D721Med (cell line): ENCODE data around the gene AKAP7.

Source experiments
- DNase-seq: peaks from one replicate; pipeline ENCODE4 v3.0.0; 2011; ENCODE audit warnings: low spot score; ENCODE audit not compliant: insufficient read length
- FAIRE-seq: peaks from 2 replicates; lab custom pipeline; 2011; peaks lifted over from hg19 to GRCh38; lab: Jason Lieb, UNC
- CTCF ChIP-seq: IDR thresholded peaks from 2 replicates; pipeline ENCODE4 v1.5.1; 2012; ENCODE audit warnings: mild to moderate bottlenecking, control low read depth; ENCODE audit not compliant: insufficient read depth; ENCODE audit errors: missing control alignments

The AKAP7 gene

GRCh38 chr6:131197716-131198115 lies 62.4 kb downstream of the AKAP7 start:
- FAIRE-seq (no peak), DNase-seq (no peak)
- no peak for TF ChIP-seq CTCF

- DNase-seq (no peak), FAIRE-seq (peak; percentile 44)
- peak; percentile 81 for TF ChIP-seq CTCF
These were observed 64.5 kb downstream of the AKAP7 start for GRCh38 chr6:131199568-131200272.

- FAIRE-seq: no peak
- peak; percentile 14 for TF ChIP-seq CTCF
- DNase-seq: no peak
These were observed 70.4 kb downstream of the AKAP7 start for GRCh38 chr6:131205481-131206244.

GRCh38 chr6:131206463-131207251 lies 71.4 kb downstream of the AKAP7 start:
- no peak for TF ChIP-seq CTCF
- DNase-seq (no peak), FAIRE-seq (no peak)

- TF ChIP-seq CTCF: no peak
- no peak for DNase-seq
- no peak for FAIRE-seq
These were observed 73.5 kb downstream of the AKAP7 start for GRCh38 chr6:131208787-131209186.

- FAIRE-seq: no peak
- DNase-seq: no peak
- TF ChIP-seq CTCF: no peak
These were observed 75.2 kb downstream of the AKAP7 start for GRCh38 chr6:131210469-131210868.
